ENCODE data around the gene C10orf71.

The C10orf71 gene

GRCh38 chr10:49310901-49311554, 12.1 kb downstream of the C10orf71 start:
- Histone ChIP-seq H3K9me3 (no peaks in the 10 kb centered on the region), H3K27me3 (no peaks in the 10 kb centered on the region), H3K36me3 (no peaks in the 10 kb centered on the region), H3K27ac (peak overlapping the region; percentile 49), H3K4me1 (ENCODE audit: control insufficient read depth in 1 of 2, insufficient read depth in 1 of 2, low read depth in 1 of 2, low read length in 1 of 2) (peaks cover 19 to 27% of the 10 kb centered on the region in 2 experiments), H3K4me3 (ENCODE audit: low read depth in 1 of 2, low read length in 1 of 2) (no peak overlapping the region)
- TF ChIP-seq CTCF (IDR thresholded peaks at IDR 0.05) = no peak

- Histone ChIP-seq H3K27me3 (no peaks in the 10 kb centered on the region), H3K4me3 (ENCODE audit: low read depth in 1 of 2, low read length in 1 of 2) (no peak overlapping the region), H3K9me3 (no peaks in the 10 kb centered on the region), H3K36me3 (no peaks in the 10 kb centered on the region), H3K4me1 (ENCODE audit: control insufficient read depth in 1 of 2, insufficient read depth in 1 of 2, low read depth in 1 of 2, low read length in 1 of 2) (peaks cover 19 to 27% of the 10 kb centered on the region in 2 experiments), H3K27ac (peak overlapping the region; percentile 49)
- TF ChIP-seq CTCF (IDR thresholded peaks at IDR 0.05) = no peak
These were observed 12.7 kb downstream of the C10orf71 start for GRCh38 chr10:49311555-49312236.

GRCh38 chr10:49312246-49312869, 13.4 kb downstream of the C10orf71 start:
- H3K36me3 ChIP-seq = no peaks in the 10 kb centered on the region
- TF ChIP-seq CTCF (IDR thresholded peaks at IDR 0.05) = no peak
- no peaks in the 10 kb centered on the region for H3K9me3 ChIP-seq
- no peak overlapping the region for H3K4me3 ChIP-seq (ENCODE audit: low read depth in 1 of 2, low read length in 1 of 2)
- H3K27me3 ChIP-seq = no peaks in the 10 kb centered on the region
- H3K4me1 ChIP-seq (ENCODE audit: control insufficient read depth in 1 of 2, insufficient read depth in 1 of 2, low read depth in 1 of 2, low read length in 1 of 2) = peaks cover 19 to 27% of the 10 kb centered on the region in 2 experiments
- H3K27ac ChIP-seq = no peak overlapping the region

- no peak overlapping the region for H3K4me3 ChIP-seq (ENCODE audit: low read depth in 1 of 2, low read length in 1 of 2)
- TF ChIP-seq CTCF (IDR thresholded peaks at IDR 0.05) = no peak
These were observed 14.6 kb downstream of the C10orf71 start for GRCh38 chr10:49313501-49314070.

GRCh38 chr10:49314806-49315205, 15.8 kb downstream of the C10orf71 start:
- Histone ChIP-seq H3K4me1 (ENCODE audit: control insufficient read depth in 1 of 2, insufficient read depth in 1 of 2, low read depth in 1 of 2, low read length in 1 of 2) (peaks cover 41 to 46% of the 10 kb centered on the region in 2 experiments), H3K27me3 (no peaks in the 10 kb centered on the region), H3K9me3 (no peaks in the 10 kb centered on the region), H3K36me3 (no peaks in the 10 kb centered on the region), H3K4me3 (ENCODE audit: low read depth in 1 of 2, low read length in 1 of 2) (no peak overlapping the region), H3K27ac (no peak overlapping the region)
- no peak for TF ChIP-seq CTCF (IDR thresholded peaks at IDR 0.05)

More at GRCh38 chr10:49313501-49314070, 14.6 kb downstream of the C10orf71 start:
- Histone ChIP-seq H3K27ac (no peak overlapping the region), H3K27me3 (no peaks in the 10 kb centered on the region), H3K36me3 (no peaks in the 10 kb centered on the region), H3K4me1 (ENCODE audit: control insufficient read depth in 1 of 2, insufficient read depth in 1 of 2, low read depth in 1 of 2, low read length in 1 of 2) (peaks cover 29 to 36% of the 10 kb centered on the region in 2 experiments), H3K9me3 (no peaks in the 10 kb centered on the region)
